Diencephalon (tissue), 1 donor: Measurements from ENCODE around the gene POU2F3. TPM values are rescaled to one million over a fixed set of nuclear protein-coding genes. Genes with fewer than 3 reads are reported as not detected.

Experiments used
- small RNA-seq: library from RNA; depleted of rRNA; stranded (forward); fragments of <200 nt; gene quantifications from one replicate; pipeline ENCODE3, GENCODE V24; 2014
- total RNA-seq: library from RNA; depleted of rRNA; stranded (reverse); fragments of >200 nt; gene quantifications from one replicate; pipeline ENCODE4 v1.2.3, GENCODE V29; 2014

POU2F3 gene
- 0.23 TPM for total RNA-seq

DNA sequence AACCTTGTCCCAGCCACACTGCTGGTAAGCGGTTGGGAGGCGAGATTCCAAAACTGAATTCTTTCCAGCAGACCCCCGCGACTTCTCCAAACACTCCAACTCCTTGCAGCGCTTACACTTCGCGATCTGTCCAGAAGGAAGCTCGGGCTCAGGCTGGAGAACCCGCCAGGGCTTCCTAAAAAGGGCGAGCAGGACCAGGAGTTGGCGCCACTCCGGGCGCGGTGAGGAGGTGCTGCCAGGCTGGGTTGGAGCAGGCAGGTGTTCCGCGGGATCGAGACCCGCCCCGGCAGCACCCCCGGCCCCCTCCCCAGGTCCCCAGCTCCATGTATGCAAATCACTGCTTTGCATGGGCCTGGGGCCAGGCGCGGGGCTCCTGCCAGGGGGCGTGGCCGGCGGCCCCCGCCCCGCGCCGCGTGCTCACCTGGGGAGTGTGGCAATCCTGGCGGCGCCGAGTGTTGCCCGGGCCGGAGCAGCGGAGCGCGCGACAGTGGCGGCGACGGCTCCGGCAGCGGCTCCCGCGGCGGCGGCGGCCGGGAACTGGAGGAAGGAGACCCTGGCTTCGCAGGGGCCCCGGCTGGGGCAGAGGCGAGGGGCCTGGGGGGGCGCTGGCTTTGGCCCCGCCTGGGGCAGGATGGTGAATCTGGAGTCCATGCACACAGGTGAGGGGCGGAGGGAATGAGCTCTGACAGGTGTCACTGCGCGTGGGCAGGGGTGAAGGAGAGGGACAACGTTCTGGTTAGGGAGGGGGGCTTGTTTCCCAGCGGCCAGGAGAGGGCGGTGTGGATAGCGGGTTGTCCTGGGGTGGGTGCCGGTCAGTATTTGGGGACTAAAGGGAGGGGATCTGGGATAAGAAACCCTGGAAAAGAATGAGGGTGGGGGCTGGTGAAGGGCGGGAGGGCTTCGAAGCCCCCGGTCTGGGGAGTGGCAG is at the start of gene POU2F3:
Gene POU2F3, plus strand, starts transcription at position 428 of the 928 bp plus-strand sequence. Its CDS starts 204 bp downstream, at position 632.

DNA sequence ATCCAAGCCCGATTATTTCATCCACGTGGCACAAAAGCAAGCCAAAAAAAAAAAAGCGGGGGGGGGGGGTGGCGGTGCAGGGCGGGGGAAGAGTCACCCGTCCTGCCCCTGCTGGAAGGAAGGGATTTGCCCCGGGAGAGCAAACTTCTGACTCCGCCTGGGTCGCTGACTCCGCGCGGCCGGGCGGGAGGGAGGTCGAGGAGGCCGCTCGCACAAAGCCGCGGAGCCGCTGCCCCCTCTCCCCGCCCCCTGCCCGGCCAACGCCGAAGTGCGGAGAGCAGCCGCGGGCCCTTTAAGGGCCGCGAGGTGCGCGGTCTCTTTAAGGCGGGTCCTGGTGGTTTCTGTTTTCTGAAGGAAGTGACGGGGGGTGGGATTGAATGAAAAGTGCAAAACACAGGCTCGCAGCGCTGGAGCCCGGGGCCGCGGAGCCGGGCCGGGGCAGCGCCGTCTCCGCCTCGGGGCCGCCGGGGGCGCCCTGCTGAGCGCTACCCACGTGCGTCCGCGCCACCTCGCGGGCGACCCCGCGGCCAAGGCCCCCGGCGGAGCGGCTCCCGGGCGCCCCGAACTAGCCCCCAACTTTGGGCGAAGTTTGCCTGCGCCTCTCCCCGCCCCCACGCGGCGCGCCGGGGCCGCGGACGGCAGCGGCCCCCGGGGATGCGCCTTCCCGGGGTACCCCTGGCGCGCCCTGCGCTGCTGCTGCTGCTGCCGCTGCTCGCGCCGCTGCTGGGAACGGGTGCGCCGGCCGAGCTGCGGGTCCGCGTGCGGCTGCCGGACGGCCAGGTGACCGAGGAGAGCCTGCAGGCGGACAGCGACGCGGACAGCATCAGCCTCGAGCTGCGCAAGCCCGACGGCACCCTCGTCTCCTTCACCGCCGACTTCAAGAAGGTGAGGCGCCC is 29.1 kb upstream of the POU2F3 start, which contains the start of gene OAF:
Gene OAF, plus strand, starts transcription at position 407 of the 896 bp plus-strand sequence. Its CDS starts 248 bp downstream, at position 655.

DNA sequence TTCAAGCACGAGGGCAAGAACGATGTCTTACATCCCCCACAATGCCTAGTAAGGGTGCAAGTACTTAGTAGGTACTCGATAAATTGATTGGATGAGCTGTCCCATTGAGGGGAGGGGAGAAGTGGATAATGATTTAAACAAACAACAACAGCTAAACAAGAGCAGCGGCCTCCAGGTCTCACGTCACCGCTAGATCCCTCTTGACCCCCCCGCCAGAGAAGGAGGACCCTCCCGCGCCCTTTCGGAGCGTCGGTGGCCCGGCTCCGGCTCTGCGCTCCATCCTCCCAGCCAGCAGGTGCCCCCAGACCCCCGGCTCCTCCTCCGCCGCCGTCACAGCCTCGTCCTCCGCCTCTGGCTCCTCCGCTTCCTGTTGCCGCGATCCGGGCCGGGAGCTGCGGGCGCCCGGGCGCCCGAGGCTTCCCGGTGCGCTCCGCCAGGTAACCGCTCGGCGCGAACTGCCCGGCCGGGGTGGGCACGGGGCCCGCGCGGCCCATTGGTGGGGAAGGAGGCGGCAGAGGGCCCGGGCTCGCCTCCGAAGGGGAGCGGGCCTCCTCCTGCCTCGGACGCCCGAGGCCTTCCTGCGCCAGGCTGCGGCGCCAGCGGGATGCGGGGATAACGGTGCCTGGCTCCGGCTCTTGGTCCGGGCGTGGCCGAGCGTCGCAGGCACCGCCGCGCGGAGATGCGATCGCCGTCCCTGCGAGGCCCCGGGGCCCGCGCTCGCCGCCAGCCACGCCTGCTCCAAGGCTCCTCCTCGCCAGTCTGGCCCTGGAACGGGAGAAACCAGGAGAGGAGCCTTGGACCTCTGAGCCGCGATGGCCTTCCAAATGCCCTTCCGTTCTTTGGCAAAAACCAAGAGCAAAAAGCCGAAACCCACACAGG is 85.2 kb downstream of the POU2F3 start, which contains the start of gene TLCD5:
Gene TLCD5, plus strand, starts transcription at position 368 of the 879 bp plus-strand sequence. CDS start 2,143 bp downstream, outside the sequence.

DNA sequence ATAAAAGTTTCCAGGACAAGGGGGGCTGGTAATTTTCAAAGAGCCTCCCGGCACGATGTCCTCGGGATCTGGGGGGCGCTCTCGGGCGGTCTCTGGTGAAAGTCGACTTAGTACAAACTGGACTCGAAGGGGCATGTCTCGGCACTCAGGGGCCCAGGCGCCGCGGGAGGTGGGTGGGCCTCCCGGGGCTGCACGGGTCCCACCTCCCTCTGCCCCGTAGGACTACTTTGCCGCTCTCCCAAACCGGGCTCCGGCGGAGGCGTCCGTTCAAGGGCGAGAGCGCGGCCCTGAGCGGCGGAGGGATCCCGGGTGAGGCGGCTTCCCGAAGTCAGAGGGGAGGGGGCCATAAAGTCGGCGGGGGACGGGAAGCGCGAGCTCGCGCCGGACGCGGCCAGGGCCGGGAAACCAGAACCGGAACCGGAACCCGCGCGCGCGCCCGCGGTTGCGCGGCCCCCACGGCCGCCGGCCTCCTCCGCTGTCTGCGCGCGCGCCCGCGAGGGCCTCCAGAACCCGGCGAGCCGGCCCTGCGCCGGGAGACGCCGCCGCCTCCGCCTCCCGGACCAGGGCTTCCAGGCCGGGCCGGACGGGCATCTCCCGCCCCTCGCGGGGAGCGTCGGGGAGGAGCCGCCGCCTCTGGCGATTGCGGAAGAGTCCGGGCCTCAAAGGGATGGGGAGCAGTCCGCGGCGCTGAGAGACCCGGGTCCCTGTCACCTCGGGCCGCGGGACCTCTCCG is 96.1 kb downstream of the POU2F3 start, which contains the start of gene ARHGEF12:
Gene ARHGEF12, plus strand, starts transcription at position 506 of the 733 bp plus-strand sequence. CDS start 831 bp downstream, outside the sequence.

Small RNA genes within 50 kb of the gene (small RNA-seq; reads per million reads assigned to genes)
- gene RF00100 = 723 reads per million, percentile 98 among the genes with 10 or more reads in this experiment

Other genes starting within 250 kb of the POU2F3 start
- gene TRIM29, start 102.0 kb upstream of the POU2F3 start, total RNA-seq = 0.46 TPM
- 1.8 TPM for gene OAF, start 29.1 kb upstream of the POU2F3 start, total RNA-seq
- gene TLCD5, start 85.2 kb downstream of the POU2F3 start, total RNA-seq = 12.9 TPM
- 216 TPM for gene ARHGEF12, start 96.3 kb downstream of the POU2F3 start, total RNA-seq